Fibroblast of skin of back (primary cell): Measurements from ENCODE around the gene FAM118B.
"Not testable (repeated sequence)": the region's sequence is repeated elsewhere in the genome, so short reads cannot be mapped to it uniquely, and the experiment has no call there.

Experiments used
- DNase-seq: peaks from one replicate; pipeline ENCODE4 v3.0.0-alpha.2; 2013

The FAM118B gene

GRCh38 chr11:126277780-126278179, 66.2 kb downstream of the FAM118B start:
- DNase-seq = no peak

GRCh38 chr11:126279191-126279590, 67.6 kb downstream of the FAM118B start:
- DNase-seq = no peak

- no peak for DNase-seq
Measured at GRCh38 chr11:126280595-126280994, 69.0 kb downstream of the FAM118B start.

GRCh38 chr11:126281245-126281644, 69.7 kb downstream of the FAM118B start:
- no peak for DNase-seq

- no peak for DNase-seq
Measured at GRCh38 chr11:126281666-126282175, 70.1 kb downstream of the FAM118B start.

- DNase-seq = peak; percentile 44
Measured at GRCh38 chr11:126282361-126282735, 70.8 kb downstream of the FAM118B start.

GRCh38 chr11:126282736-126283591, 71.4 kb downstream of the FAM118B start, which contains the start of gene TIRAP:
TIRAP (plus strand) TSS chr11:126283093; CDS start chr11:126290895, 7,802 bp downstream.
- DNase-seq = peak; percentile 67

- DNase-seq = peak; percentile 96
Measured at GRCh38 chr11:126284829-126285228, 73.2 kb downstream of the FAM118B start.

- DNase-seq = no peak
Measured at GRCh38 chr11:126288237-126288636, 76.7 kb downstream of the FAM118B start.

GRCh38 chr11:126290887-126291286, 79.3 kb downstream of the FAM118B start:
- DNase-seq = no peak

GRCh38 chr11:126293726-126294125, 82.1 kb downstream of the FAM118B start:
- DNase-seq = no peak

GRCh38 chr11:126297004-126297403, 85.4 kb downstream of the FAM118B start:
- DNase-seq = no peak

- DNase-seq = peak; percentile 90
Measured at GRCh38 chr11:126303623-126304456, 92.3 kb downstream of the FAM118B start, which contains the start of gene DCPS. DCPS (plus strand) TSS chr11:126304060; CDS start chr11:126304081, 21 bp downstream.

- no peak for DNase-seq
Measured at GRCh38 chr11:126304457-126305075, 93.0 kb downstream of the FAM118B start.

- DNase-seq = no peak
Measured at GRCh38 chr11:126305699-126306098, 94.1 kb downstream of the FAM118B start.

- peak; percentile 55 for DNase-seq
Measured at GRCh38 chr11:126307706-126308105, 96.1 kb downstream of the FAM118B start.

GRCh38 chr11:126308271-126308671, 96.7 kb downstream of the FAM118B start:
- no peak for DNase-seq

GRCh38 chr11:126308771-126309170, 97.2 kb downstream of the FAM118B start:
- DNase-seq = not testable (repeated sequence)

GRCh38 chr11:126310200-126310991, 98.8 kb downstream of the FAM118B start:
- peak; percentile 77 for DNase-seq

- DNase-seq = no peak
Measured at GRCh38 chr11:126310992-126311310, 99.4 kb downstream of the FAM118B start.

- no peak for DNase-seq
Measured at GRCh38 chr11:126311401-126312291, 100.1 kb downstream of the FAM118B start.
